OCI-LY7 (cell line): Measurements from ENCODE around the gene SCPEP1.

Experiments
- CTCF ChIP-seq: fragments of 200-600 bp; sonication (generic); conservative IDR thresholded peaks from 2 replicates; pipeline ENCODE4 v1.5.1; 2014; ENCODE audit warnings: mild to moderate bottlenecking, antibody characterized with exemption, low read length, moderate library complexity, mixed read lengths
- EZH2phosphoT487 ChIP-seq: fragments of 200-600 bp; sonication (generic); IDR thresholded peaks from 2 replicates; pipeline ENCODE4 v1.6.1; 2018; ENCODE audit warnings: low read depth, borderline replicate concordance, mild to moderate bottlenecking, mixed run types, antibody characterized with exemption, low read length, moderate library complexity, mixed read lengths

- TF ChIP-seq CTCF (no peak), EZH2phosphoT487 (no peak)
These were observed 20.9 kb upstream of the SCPEP1 start for GRCh38 chr17:56956992-56957391.
